GM21619 (cell line): ENCODE results near the gene KRT79.
A peak's percentile ranks its signal among the peaks of the same experiment; 100 is the strongest.
"Not testable (repeated sequence)": the region's sequence is repeated elsewhere in the genome, so short reads cannot be mapped to it uniquely, and the experiment has no call there.

Experiments used
- ATAC-seq: cut with Tn5 transposase; IDR thresholded peaks from one replicate; pipeline ENCODE4 v1.9.1; 2021; ENCODE audit not compliant: unreplicated experiment

Gene KRT79

DNA sequence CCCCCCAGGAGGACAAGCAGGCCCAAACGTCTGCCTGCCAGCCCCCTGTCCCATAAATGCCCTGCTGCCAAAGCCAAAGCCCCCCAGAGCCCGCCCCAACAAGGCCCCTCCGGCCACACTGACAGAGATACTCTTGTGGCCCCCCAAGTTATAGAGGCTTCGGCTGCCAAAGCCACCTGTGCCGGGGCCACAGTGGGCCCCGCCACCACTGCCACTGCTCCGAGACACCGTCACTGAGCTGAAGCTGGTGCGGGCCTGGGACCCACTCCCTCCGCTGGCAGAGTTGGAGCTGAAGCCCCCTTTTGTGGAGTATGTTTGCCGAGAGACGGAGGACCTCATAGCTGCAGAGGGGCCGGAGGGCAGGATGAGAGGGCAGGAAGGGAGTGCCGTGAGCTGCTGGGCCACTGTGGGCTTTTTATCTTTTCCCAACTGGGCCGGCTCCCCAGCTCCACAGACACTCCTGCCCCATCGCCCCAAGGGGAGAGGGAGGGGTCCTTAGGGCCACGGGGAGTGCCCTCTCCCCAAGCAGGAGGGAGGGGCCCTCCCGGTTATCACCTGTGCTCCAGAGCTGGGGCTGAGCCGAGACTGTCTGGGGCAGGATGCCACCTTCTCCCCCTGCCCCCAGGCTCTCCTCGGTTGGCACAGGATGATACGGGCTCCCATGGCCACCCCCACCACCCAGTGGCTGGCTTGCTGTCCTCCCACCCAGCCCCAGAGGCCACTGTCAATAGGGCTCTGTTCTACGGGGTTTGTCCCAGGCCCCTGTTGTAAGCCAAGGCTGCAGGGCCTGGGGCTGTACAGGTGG, at the start of gene KRT79:
Gene KRT79 (minus strand): TSS at position 390 of the 805 bp plus-strand sequence. CDS start 51 bp downstream, at position 339.
- no peak for ATAC-seq

- ATAC-seq = not testable (repeated sequence)
These were observed 46.4 kb upstream of the KRT79 start for GRCh38 chr12:52880499-52880898.

GRCh38 chr12:52879394-52880351, 45.6 kb upstream of the KRT79 start:
- ATAC-seq = peak; percentile 47

DNA sequence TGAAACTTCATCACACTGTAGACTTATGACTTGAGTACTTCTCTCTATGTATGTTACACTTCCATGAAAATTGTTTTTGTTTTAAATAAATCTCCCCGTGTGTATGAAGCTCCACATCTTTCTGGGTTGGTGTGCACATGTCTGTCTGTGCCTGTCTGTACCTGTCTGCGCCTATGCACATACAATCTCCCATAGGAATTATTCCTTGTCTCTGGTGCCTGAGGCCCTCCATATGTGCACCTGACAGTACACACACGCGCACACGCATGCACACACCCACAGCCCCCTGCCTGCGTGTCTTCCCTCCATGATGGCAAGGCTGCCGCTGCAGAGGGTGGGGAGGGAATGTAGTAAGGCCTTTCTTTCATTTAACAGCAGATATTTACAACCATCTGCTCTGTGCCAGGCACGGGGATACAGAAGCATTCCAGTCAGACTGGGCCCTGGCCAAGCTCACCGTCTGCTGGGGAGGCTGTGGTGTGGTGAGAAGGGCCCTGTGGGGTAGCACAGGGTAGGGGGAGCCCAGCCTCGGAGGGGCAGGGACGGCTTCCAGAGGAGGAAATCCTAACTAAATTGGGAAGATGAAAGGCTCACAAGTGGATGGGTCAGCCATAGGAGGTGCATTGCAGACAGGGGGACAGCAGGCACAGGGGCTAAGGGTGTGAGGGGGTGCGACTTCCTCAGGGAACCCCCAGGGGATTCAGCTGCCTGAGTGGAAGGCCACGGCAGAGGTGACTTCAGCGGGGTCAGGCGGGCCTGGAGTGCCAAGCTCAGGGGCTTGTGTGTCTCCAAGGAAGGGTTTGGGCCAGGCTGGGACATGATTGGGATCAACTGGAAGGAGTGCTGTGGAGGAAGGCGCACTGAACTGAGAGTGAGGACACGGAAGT, 44.6 kb upstream of the KRT79 start:
- no peak for ATAC-seq

DNA sequence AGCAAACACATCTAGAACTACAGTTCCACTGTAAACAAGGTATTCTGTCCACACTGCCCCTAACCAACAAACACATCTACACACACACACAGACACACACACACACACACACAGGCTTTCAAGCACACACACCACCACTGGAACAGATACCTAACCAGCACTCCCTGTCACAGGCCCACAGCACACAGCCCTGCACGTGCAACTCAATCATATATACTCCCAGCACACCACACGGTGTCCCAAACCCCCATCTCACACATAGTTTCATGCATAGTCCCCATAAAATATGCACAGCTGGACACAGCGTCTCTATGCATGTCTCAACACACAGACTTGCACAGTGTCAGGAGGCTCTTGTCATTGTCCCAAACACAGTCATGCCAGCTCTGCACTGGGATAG, 43.1 kb upstream of the KRT79 start:
- no peak for ATAC-seq

DNA sequence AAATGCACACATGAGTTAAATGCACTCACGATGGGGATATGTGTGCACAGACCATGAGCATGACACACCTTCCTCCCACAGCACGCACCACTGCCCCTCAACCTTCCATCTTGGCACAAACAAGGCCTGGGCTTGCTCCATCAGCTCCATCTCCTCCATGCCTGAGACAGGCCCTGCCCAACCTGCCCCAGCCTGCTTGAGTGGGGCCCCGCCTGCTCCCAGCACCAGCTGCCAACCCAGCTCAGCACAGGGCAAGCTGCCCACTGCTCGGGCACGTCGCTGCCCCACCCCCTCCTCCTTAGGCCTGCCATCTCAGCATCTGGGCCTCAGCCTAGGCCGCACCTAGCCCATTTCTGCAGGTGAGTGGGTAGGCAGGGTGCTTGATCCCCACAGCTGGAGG, 42.3 kb upstream of the KRT79 start:
- no peak for ATAC-seq

GRCh38 chr12:52874573-52875435, 40.7 kb upstream of the KRT79 start:
- no peak for ATAC-seq

GRCh38 chr12:52873832-52874572, 39.9 kb upstream of the KRT79 start:
- ATAC-seq = no peak

- no peak for ATAC-seq
These were observed 39.4 kb upstream of the KRT79 start for GRCh38 chr12:52873513-52873831.

DNA sequence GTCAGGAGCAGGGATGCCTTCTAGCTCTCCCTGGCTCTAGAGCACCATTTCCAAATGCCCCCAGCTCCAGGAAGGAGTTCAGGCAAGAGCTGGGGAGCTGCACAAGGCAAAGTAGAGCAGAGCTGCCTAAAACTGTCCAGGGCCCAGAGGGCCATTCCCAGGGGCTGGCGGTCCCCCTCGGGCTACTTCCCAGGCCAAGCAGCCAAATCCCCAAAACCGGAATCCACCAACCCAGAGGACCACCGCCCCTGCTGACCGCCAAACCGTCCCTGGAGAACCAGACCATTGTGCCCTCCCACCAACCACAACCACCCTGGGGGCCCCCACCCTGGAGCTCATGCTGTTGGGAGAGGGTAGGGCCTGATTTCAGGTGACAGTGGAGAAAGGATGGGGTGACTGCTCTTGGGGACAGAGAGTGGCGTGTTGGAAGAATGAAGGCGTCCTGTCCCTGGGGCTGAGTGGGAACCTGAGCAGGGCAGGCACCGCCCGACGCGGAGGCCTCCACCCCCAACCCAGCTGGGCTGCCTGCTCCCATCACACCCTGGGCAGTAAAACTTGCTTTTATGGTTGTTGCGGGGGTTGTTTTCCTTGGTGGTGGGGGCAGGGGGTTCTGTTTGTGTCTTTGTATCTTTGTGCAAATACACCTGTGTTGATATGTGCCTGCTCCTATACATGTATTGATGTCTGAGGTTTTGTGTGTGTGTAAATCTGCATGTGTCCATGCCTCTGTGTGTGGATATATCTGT, 38.7 kb upstream of the KRT79 start:
- no peak for ATAC-seq

- ATAC-seq = no peak
These were observed 37.4 kb upstream of the KRT79 start for GRCh38 chr12:52871291-52872039.

DNA sequence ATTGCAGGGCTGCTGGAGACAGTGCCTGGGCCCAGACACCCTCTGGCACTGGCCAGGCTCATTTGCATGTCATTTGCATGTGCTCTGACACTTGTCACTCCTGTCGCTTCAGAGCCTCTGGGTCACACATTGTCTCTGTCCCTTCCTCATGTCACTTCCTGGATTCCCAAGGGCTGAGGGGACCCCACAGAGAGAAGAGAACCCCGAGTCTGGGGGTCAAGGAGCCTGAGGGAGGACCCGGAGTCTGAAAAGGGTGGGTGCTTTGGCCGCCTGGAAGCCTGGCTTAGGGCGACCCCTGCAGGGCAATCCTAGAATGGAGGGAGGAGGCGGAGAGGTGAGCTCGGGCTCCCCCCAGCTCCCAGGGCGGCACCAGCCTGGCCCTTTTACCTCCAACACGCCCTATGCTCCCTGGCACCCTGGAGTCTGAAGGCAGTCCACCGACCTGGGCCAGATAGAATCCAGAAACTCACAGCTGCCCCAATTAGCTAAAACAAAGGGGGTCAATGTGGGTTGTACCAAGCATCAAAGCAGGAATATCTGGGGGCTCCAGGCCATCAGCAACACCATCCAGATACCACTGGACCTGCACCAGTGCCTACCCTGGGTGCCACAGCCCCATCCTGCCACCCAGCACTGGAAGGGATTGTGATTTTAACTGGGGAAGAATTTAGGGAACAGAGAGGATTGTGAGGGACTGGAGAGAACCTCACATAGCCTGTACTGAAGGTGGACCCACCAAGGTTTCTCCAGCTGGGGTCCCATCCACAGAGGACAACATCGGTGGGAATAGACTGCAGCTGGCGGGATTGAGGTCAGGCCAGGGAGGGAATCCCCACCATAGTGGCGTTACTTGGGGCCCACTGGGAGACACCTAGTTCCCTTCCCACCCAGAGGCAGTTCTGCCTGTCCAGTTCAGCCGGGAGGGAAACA, 36.5 kb upstream of the KRT79 start:
- ATAC-seq = peak; percentile 64

DNA sequence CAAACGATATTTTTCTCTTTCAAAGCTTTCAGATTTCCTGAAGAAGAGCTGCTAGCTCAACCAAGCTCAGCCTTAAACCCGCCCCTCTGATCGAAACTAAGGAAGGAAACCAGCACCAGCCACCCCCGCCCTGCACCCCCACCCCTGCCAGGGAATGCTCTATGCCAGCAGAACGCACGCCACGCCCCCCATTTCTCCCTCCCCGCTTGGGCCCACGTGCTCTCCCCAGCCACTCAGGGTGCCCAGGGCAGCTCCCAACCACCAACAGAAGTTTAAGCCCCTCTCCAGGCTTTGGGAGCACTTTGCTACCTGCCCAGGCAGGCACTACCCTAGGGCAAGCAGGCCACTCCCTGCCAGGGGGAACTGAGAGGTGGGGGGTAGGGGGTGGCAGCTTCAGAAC, 33.5 kb upstream of the KRT79 start:
- ATAC-seq = no peak

DNA sequence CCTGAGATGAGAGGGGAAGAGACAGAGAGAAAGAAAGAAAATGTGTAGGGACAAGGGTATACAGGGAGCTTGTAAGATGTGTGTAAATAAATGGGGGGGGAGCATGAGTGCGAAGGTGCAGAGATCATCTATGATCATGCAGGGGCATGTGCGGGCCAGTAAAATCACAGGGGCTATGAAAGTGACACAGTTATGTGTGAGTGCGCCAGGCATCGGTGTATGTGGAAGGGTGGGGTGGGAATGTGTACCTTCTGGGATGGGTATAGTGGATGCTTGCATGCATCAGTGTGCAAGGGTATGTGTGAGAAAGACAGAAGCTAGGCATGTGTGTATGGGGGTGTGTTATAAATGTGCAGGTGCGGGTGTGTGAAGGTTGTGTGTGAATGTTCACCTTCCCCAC, 33.0 kb upstream of the KRT79 start:
- no peak for ATAC-seq

DNA sequence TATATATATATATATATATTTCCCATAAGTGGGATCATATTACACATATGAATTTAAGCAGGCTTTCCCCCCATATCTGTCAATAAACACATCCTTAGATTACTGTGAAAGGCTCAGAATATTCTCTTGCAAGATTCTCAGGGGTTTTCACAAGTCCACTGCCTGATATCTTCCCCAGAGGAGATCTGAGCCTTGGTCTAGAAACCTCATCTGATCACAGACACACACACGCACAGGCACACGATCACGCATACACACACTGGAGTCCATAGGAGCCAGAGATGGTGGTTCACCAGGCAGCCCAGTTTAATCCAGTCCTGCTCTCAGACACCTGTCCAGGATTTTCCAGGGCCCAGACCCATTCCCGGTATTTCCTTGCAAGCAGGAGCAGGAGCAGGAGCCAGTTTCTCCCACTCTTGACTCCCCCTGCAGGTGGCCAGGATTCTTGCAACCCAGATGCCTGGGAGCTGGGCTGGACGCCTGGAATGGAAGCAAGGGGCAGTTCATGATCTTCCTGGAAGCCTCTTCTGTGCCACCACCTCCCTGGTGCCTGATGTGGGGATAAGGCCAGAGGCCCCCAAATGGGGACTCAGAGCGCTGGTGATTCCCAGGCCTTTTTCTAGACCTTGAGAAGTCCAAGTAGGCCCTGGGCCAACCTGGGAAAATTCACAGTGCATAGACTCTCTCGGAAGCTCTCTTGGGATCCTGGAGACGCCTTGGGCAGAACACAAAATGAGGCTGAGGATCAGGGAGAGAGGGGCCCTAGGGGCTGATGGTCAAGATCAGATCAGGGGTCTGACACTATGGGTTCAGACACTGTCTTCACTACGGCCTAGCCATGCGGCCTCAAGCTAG, 31.2 kb upstream of the KRT79 start:
- ATAC-seq = no peak

- no peak for ATAC-seq
These were observed 27.9 kb upstream of the KRT79 start for GRCh38 chr12:52862023-52862422.
